Peyer's patch (tissue), 4 donors: Measurements from ENCODE around the gene TBL1X.

Experiments used
- POLR2A ChIP-seq, 2 donors: fragments of 450-650 bp; IDR thresholded peaks; one replicate each; pipeline ENCODE4 v1.5.1; 2017; ENCODE audit warnings: antibody characterized with exemption in 2 of 2, mild to moderate bottlenecking in 2 of 2, moderate library complexity in 2 of 2
- TF ChIP-seq, protein P1 (sequence below), 6 experiments: fragments of 450-650 bp in 4 of 6; fragments of 200-600 bp in 2 of 6; sonication (generic) in 1 of 6; IDR thresholded peaks; one replicate each; pipeline ENCODE4 v1.5.1; 2017 to 2019; ENCODE audit warnings: antibody characterized with exemption in 6 of 6, mild to moderate bottlenecking in 3 of 6, moderate library complexity in 1 of 6

DNA sequence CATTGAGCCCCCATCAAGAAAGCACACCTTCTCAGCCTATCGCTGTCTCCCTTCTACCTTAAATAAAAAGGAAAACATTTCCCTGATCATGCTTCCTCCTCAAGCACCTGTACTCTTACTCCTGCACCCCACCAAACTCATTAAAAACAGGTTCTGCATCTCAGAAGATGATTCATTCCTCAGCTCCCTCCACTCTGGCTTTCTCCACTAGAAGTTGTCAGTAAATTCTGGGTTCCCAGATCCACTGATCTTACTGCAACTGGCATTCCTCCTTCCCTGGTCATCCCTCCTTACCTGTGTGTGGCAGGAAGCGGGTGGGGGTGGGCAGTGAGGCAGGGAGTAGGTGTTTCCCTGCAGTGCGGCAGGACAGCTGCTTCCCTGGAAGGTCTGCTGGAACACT lies 192.0 kb downstream of the TBL1X start:
- TF ChIP-seq POLR2A (IDR thresholded peaks at IDR 0.05): no peak
- TF ChIP-seq, protein P1, sequence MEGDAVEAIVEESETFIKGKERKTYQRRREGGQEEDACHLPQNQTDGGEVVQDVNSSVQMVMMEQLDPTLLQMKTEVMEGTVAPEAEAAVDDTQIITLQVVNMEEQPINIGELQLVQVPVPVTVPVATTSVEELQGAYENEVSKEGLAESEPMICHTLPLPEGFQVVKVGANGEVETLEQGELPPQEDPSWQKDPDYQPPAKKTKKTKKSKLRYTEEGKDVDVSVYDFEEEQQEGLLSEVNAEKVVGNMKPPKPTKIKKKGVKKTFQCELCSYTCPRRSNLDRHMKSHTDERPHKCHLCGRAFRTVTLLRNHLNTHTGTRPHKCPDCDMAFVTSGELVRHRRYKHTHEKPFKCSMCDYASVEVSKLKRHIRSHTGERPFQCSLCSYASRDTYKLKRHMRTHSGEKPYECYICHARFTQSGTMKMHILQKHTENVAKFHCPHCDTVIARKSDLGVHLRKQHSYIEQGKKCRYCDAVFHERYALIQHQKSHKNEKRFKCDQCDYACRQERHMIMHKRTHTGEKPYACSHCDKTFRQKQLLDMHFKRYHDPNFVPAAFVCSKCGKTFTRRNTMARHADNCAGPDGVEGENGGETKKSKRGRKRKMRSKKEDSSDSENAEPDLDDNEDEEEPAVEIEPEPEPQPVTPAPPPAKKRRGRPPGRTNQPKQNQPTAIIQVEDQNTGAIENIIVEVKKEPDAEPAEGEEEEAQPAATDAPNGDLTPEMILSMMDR (IDR thresholded peaks at IDR 0.05): no peak
